Right atrium auricular region (tissue), 2 donors: ENCODE measurements around the gene CMSS1. TPM values are rescaled to one million over a fixed set of nuclear protein-coding genes. Genes with fewer than 3 reads are reported as not detected.

Experiments used
- DNase-seq: peaks from one replicate; pipeline ENCODE4 v3.0.0-alpha.2; 2019; ENCODE audit warnings: low spot score
- H3K27ac ChIP-seq, 2 donors: fragments of 200-600 bp; sonication (generic); 1 replicate in 1 of 2; 2 replicates in 1 of 2; pipeline ENCODE4 v1.5.1; 2016 to 2019
- H3K27me3 ChIP-seq, 2 donors: fragments of 200-600 bp; sonication (generic); one replicate each; pipeline versions ENCODE4 v1.5.1 to v1.6.0; 2017 to 2019
- H3K36me3 ChIP-seq: fragments of 200-600 bp; sonication (generic); one replicate; pipeline ENCODE4 v1.5.1; 2016
- H3K4me1 ChIP-seq, 2 donors: fragments of 200-600 bp; sonication (generic); one replicate each; pipeline versions ENCODE4 v1.5.1 to v1.6.0; 2017 to 2019
- H3K4me3 ChIP-seq, 2 donors: fragments of 200-600 bp; sonication (generic); 1 replicate in 1 of 2; 2 replicates in 1 of 2; pipeline ENCODE4 v1.5.1; 2017 to 2019; ENCODE audit warnings: mild to moderate bottlenecking in 1 of 2, moderate library complexity in 1 of 2
- H3K9me3 ChIP-seq, 2 donors: fragments of 200-600 bp; sonication (generic); one replicate each; pipeline ENCODE4 v1.5.1; 2019
- CTCF ChIP-seq, 2 donors: fragments of 200-600 bp; sonication (generic); IDR thresholded peaks; one replicate each; pipeline ENCODE4 v1.5.1; 2019; ENCODE audit warnings: antibody characterized with exemption in 2 of 2
- total RNA-seq, 2 donors: library from RNA; depleted of rRNA; stranded (reverse); fragments of >200 nt; gene quantifications; one replicate each; pipeline ENCODE4 v1.1.0, GENCODE V29; 2016

Gene CMSS1
- total RNA-seq, 2 donors from 2014 or later, result 5.7 to 17.7 TPM

GRCh38 chr3:99848433-99848832 lies 30.8 kb downstream of the CMSS1 start:
- H3K4me1 ChIP-seq, result peaks cover 0 to 58% of the 10 kb centered on the region in 2 donors
- no peak overlapping the region for H3K4me3 ChIP-seq
- no peak for TF ChIP-seq CTCF (IDR thresholded peaks at IDR 0.05)
- no peaks in the 10 kb centered on the region for H3K27me3 ChIP-seq
- H3K36me3 ChIP-seq, result peaks cover 15% of the 10 kb centered on the region
- H3K9me3 ChIP-seq, result no peaks in the 10 kb centered on the region
- peak overlapping the region in 1 of 2 donors; percentile 74 for H3K27ac ChIP-seq
- no peak for DNase-seq

- Histone ChIP-seq H3K9me3 (no peaks in the 10 kb centered on the region), H3K36me3 (peaks cover 27% of the 10 kb centered on the region), H3K4me1 (peaks cover 0 to 37% of the 10 kb centered on the region in 2 donors), H3K27ac (no peak overlapping the region), H3K27me3 (no peaks in the 10 kb centered on the region), H3K4me3 (no peak overlapping the region)
- no peak for TF ChIP-seq CTCF (IDR thresholded peaks at IDR 0.05)
- DNase-seq, result no peak
Observed at GRCh38 chr3:99850608-99851007, 32.9 kb downstream of the CMSS1 start.

- DNase-seq, result no peak
- no peak overlapping the region for H3K27ac ChIP-seq
- H3K4me1 ChIP-seq, result peaks cover 0 to 23% of the 10 kb centered on the region in 2 donors
Observed at GRCh38 chr3:99851955-99852354, 34.3 kb downstream of the CMSS1 start.

GRCh38 chr3:99852851-99853250 lies 35.2 kb downstream of the CMSS1 start:
- DNase-seq, result no peak
- Histone ChIP-seq H3K36me3 (peaks cover 38% of the 10 kb centered on the region), H3K4me3 (no peak overlapping the region), H3K27me3 (no peaks in the 10 kb centered on the region), H3K9me3 (no peaks in the 10 kb centered on the region), H3K27ac (no peak overlapping the region), H3K4me1 (peaks cover 0 to 25% of the 10 kb centered on the region in 2 donors)
- TF ChIP-seq CTCF (IDR thresholded peaks at IDR 0.05), result no peak

More at GRCh38 chr3:99851955-99852354, 34.3 kb downstream of the CMSS1 start:
- Histone ChIP-seq H3K9me3 (no peaks in the 10 kb centered on the region), H3K4me3 (no peak overlapping the region), H3K27me3 (no peaks in the 10 kb centered on the region), H3K36me3 (peaks cover 38% of the 10 kb centered on the region)
- TF ChIP-seq CTCF (IDR thresholded peaks at IDR 0.05), result no peak

- H3K27me3 ChIP-seq, result no peaks in the 10 kb centered on the region
- TF ChIP-seq CTCF (IDR thresholded peaks at IDR 0.05), result no peak
- no peaks in the 10 kb centered on the region for H3K9me3 ChIP-seq
- no peak overlapping the region for H3K27ac ChIP-seq
- H3K36me3 ChIP-seq, result peaks cover 37% of the 10 kb centered on the region
- DNase-seq, result no peak
- H3K4me3 ChIP-seq, result no peak overlapping the region
- H3K4me1 ChIP-seq, result peaks cover 0 to 35% of the 10 kb centered on the region in 2 donors
Observed at GRCh38 chr3:99854756-99855298, 37.2 kb downstream of the CMSS1 start.

GRCh38 chr3:99855900-99856299 lies 38.2 kb downstream of the CMSS1 start:
- no peak overlapping the region for H3K27ac ChIP-seq
- no peak for DNase-seq
- H3K27me3 ChIP-seq, result no peaks in the 10 kb centered on the region
- no peak overlapping the region for H3K4me3 ChIP-seq
- peaks cover 26% of the 10 kb centered on the region for H3K36me3 ChIP-seq
- H3K9me3 ChIP-seq, result no peaks in the 10 kb centered on the region
- TF ChIP-seq CTCF (IDR thresholded peaks at IDR 0.05), result no peak
- H3K4me1 ChIP-seq, result peaks cover 0 to 43% of the 10 kb centered on the region in 2 donors
